Measurements from ENCODE around the gene CCDC186. TPM values are rescaled to one million over a fixed set of nuclear protein-coding genes. Genes with fewer than 3 reads are reported as not detected.

The CCDC186 gene
- total and polyA plus RNA-seq, 2 of the 13 experiments (the other 11 are each of a cell fraction or from before 2014, with no cell fraction given) = 4.2 to 11.8 TPM

- no peaks in the 10 kb centered on the region for H3K36me3 ChIP-seq (replicated peaks in 1 of 2; ENCODE audit: control insufficient read depth in 1 of 2, insufficient read depth in 2 of 2, low read length in 2 of 2)
- no peak overlapping the region for H3K27ac ChIP-seq (ENCODE audit: extremely low read length, insufficient read depth, low read length)
- H3K9ac ChIP-seq (ENCODE audit: insufficient read depth, low read depth, low read length) = no peak overlapping the region
- no peak for ATAC-seq
- POLR2A ChIA-PET = no interaction called here
- H3K4me1 ChIP-seq (ENCODE audit: insufficient read depth, low read length) = no peaks in the 10 kb centered on the region
- no peak for FAIRE-seq
- 23% methylated on average over 2 of the region's 2 CpGs for WGBS (ENCODE audit: low lambda C conversion rate)
- H3K4me3 ChIP-seq (replicated peaks in 1 of 3; ENCODE audit: insufficient read depth in 1 of 3, low read depth in 2 of 3, low read length in 3 of 3) = no peak overlapping the region
- intact Hi-C loops (cut with micrococcal nuclease; ENCODE audit: unreplicated experiment) = no loop called here
- CTCF ChIA-PET (ENCODE audit: low intra/inter-chr PET ratio, low total read pairs) = no interaction called here
- in situ Hi-C loops (cut with HindIII; ENCODE audit: extremely low pct_ligation_motif_present, low pct_unique_long_range_greater_than_20kb) = no loop called here
- no TSS peak for BruUV-seq (replicated peaks)
- no peaks in the 10 kb centered on the region for H3K79me2 ChIP-seq (ENCODE audit: insufficient read depth, low read length)
- no peak overlapping the region for H2AFZ ChIP-seq (ENCODE audit: low read length)
- H3K9me3 ChIP-seq (ENCODE audit: low read length) = no peaks in the 10 kb centered on the region
- H3K4me2 ChIP-seq (ENCODE audit: low read depth, low read length) = no peak overlapping the region
- H3K27me3 ChIP-seq (ENCODE audit: control insufficient read depth in 1 of 2, insufficient read depth in 2 of 2, low read length in 2 of 2) = peaks cover 0 to 43% of the 10 kb centered on the region in 2 experiments; a peak in 3 of 5 replicates
- H4K20me1 ChIP-seq (ENCODE audit: insufficient read depth, low read length) = no peaks in the 10 kb centered on the region
- no peak for DNase-seq (ENCODE audit: low spot score)
- TF ChIP-seq ATF1 (CRISPR knock-in tag; IDR thresholded peaks at IDR 0.05) (no peak), CEBPZ (IDR thresholded peaks at IDR 0.05; ENCODE audit: low read length) (no peak), HNRNPH1 (optimal IDR thresholded peaks at IDR 0.05; ENCODE audit: low read depth, low read length) (no peak), ZEB1 (IDR thresholded peaks at IDR 0.05; ENCODE audit: insufficient replicate concordance, low read depth) (no peak), SOX6 (IDR thresholded peaks at IDR 0.05) (no peak), SOX6 (CRISPR knock-in tag; IDR thresholded peaks at IDR 0.05) (no peak), RFX5 (IDR thresholded peaks at IDR 0.05; ENCODE audit: low read depth, low read length) (no peak), ZNF720 (CRISPR knock-in tag; IDR thresholded peaks at IDR 0.05) (no peak)
- TF ChIP-seq, protein P1, sequence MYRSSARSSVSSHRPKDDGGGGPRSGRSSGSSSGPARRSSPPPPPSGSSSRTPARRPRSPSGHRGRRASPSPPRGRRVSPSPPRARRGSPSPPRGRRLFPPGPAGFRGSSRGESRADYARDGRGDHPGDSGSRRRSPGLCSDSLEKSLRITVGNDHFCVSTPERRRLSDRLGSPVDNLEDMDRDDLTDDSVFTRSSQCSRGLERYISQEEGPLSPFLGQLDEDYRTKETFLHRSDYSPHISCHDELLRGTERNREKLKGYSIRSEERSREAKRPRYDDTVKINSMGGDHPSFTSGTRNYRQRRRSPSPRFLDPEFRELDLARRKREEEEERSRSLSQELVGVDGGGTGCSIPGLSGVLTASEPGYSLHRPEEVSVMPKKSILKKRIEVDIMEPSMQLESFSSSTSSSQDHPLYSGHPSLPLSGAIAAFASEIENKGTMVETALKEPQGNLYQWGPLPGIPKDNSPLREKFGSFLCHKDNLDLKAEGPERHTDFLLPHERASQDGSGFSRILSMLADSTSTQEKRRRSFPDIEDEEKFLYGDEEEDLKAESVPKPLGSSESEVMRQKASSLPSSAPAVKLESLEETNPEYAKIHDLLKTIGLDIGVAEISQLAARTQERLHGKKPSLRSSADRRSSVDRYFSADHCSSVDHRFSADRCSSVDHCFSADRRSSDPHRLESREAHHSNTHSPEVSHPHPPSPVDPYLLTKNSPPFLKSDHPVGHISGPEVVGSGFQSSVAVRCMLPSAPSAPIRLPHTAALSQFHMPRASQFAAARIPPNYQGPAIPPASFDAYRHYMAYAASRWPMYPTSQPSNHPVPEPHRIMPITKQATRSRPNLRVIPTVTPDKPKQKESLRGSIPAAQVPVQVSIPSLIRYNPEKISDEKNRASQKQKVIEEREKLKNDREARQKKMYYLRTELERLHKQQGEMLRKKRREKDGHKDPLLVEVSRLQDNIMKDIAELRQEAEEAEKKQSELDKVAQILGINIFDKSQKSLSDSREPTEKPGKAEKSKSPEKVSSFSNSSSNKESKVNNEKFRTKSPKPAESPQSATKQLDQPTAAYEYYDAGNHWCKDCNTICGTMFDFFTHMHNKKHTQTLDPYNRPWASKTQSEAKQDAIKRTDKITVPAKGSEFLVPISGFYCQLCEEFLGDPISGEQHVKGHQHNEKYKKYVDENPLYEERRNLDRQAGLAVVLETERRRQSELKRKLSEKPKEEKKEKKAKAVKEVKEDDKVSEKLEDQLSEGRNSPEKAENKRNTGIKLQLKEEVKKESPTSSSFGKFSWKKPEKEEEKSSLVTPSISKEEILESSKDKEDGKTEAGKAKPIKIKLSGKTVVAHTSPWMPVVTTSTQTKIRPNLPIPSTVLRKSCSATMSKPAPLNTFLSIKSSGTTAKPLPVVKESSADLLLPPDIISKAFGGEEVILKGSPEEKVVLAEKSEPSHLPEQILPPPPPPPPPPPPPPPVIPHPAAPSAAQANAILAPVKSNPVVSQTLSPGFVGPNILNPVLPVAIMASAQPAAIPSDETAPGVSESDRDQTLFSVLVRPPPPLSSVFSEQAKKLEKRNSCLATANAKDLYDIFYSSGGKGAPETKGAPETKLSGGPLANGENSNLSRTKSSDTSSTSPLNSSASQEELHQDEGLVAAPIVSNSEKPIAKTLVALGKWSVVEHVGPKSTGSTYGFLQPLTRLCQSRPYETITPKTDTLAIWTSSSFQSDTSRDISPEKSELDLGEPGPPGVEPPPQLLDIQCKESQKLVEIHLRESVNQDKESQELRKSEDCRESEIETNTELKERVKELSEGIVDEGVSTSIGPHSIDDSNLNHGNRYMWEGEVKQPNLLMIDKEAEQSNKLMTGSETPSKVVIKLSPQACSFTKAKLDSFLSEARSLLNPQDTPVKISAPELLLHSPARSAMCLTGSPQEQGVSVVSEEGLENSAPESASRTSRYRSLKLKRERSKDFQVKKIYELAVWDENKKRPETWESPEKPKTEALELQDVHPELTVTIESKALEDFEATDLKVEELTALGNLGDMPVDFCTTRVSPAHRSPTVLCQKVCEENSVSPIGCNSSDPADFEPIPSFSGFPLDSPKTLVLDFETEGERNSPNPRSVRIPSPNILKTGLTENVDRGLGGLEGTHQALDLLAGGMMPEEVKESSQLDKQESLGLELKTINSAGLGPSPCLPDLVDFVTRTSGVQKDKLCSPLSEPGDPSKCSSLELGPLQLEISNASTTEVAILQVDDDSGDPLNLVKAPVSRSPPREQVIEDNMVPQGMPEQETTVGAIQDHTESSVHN (CRISPR knock-in tag; IDR thresholded peaks at IDR 0.05) = no peak
Observed at GRCh38 chr10:114208351-114208750, 34.3 kb upstream of the CCDC186 start.

Data from HepG2 (cell line).